Measurements from ENCODE around the gene NDUFA7. TPM values are rescaled to one million over a fixed set of nuclear protein-coding genes. Genes with fewer than 3 reads are reported as not detected.
"Not testable (repeated sequence)": the region's sequence is repeated elsewhere in the genome, so short reads cannot be mapped to it uniquely, and the experiment has no call there.

Gene NDUFA7
- polyA plus RNA-seq (ENCODE audit: insufficient read length), result 33.7 TPM

GRCh38 chr19:8321067-8321985 lies at the start of gene NDUFA7, which contains the start of gene RPS28:
TSS of gene NDUFA7 (minus strand) at chr19:8321375. CDS start at chr19:8321358, 17 bp downstream.
TSS of gene RPS28 (plus strand) at chr19:8321496. CDS start at chr19:8321531, 35 bp downstream.
- peak; percentile 98 for DNase-seq

GRCh38 chr19:8370176-8371010 lies 49.2 kb upstream of the NDUFA7 start:
- no peak for DNase-seq

- peak; percentile 78 for DNase-seq
Observed at GRCh38 chr19:8367327-8368001, 46.3 kb upstream of the NDUFA7 start.

GRCh38 chr19:8366961-8367326 lies 45.8 kb upstream of the NDUFA7 start:
- no peak for DNase-seq

GRCh38 chr19:8366121-8366581 lies 45.0 kb upstream of the NDUFA7 start:
- DNase-seq, result no peak

GRCh38 chr19:8363803-8364771 lies 42.9 kb upstream of the NDUFA7 start, which contains the start of gene ANGPTL4:
TSS of gene ANGPTL4 (plus strand) at chr19:8364155. CDS start at chr19:8364322, 167 bp downstream.
- peak; percentile 58 for DNase-seq

GRCh38 chr19:8361921-8362793 lies 41.0 kb upstream of the NDUFA7 start:
- DNase-seq, result peak; percentile 86

- DNase-seq, result no peak
Observed at GRCh38 chr19:8360196-8360595, 39.0 kb upstream of the NDUFA7 start.

GRCh38 chr19:8358948-8359347 lies 37.8 kb upstream of the NDUFA7 start:
- no peak for DNase-seq

GRCh38 chr19:8357007-8357521 lies 35.9 kb upstream of the NDUFA7 start:
- no peak for DNase-seq

- DNase-seq, result no peak
Observed at GRCh38 chr19:8355631-8356402, 34.6 kb upstream of the NDUFA7 start.

- DNase-seq, result not testable (repeated sequence)
Observed at GRCh38 chr19:8352845-8353244, 31.7 kb upstream of the NDUFA7 start.

GRCh38 chr19:8352134-8352827 lies 31.1 kb upstream of the NDUFA7 start:
- DNase-seq, result no peak

GRCh38 chr19:8349629-8350372 lies 28.6 kb upstream of the NDUFA7 start:
- not testable (repeated sequence) for DNase-seq

- DNase-seq, result no peak
Observed at GRCh38 chr19:8343483-8343844, 22.3 kb upstream of the NDUFA7 start.

GRCh38 chr19:8342684-8343482 lies 21.7 kb upstream of the NDUFA7 start, which contains the start of gene KANK3:
TSS of gene KANK3 (minus strand) at chr19:8343262. CDS start at chr19:8337828, 5,434 bp downstream.
- peak; percentile 85 for DNase-seq

- no peak for DNase-seq
Observed at GRCh38 chr19:8342316-8342683, 21.1 kb upstream of the NDUFA7 start.

Data from hindlimb muscle (tissue), 1 donor.